H1 (cell line): ENCODE results near the gene SNX15. TPM values are rescaled to one million over a fixed set of nuclear protein-coding genes. Genes with fewer than 3 reads are reported as not detected.

Experiments used
- CTCF ChIA-PET: fragments of 300-600 bp; sonication (Branson Sonifier 250); formaldehyde crosslinking; loops from one replicate; lab custom pipeline; 2021; ENCODE audit not compliant: partially characterized antibody; lab: Charles Lee
- POLR2A ChIA-PET: fragments of 300-600 bp; sonication (Branson Sonifier 250); formaldehyde crosslinking; loops from one replicate; lab custom pipeline; 2021; ENCODE audit warnings: inconsistent platforms; ENCODE audit not compliant: partially characterized antibody; lab: Charles Lee
- DNase-seq, 2 experiments: peaks; one replicate each; pipeline versions ENCODE4 v3.0.0 to v3.0.0-alpha.2; 2010 to 2022; ENCODE audit warnings: low spot score in 2 of 2, low read depth in 1 of 2, mixed read lengths in 1 of 2
- FAIRE-seq: peaks from 2 replicates; lab custom pipeline; 2011; peaks lifted over from hg19 to GRCh38; lab: Jason Lieb, UNC
- H2AFZ ChIP-seq: 2 replicates; pipeline ENCODE4 v1.8.1; 2012; ENCODE audit warnings: low read length, inconsistent platforms
- H2AK5ac ChIP-seq: 2 replicates; pipeline ENCODE4 v1.6.1; 2013; ENCODE audit warnings: low read depth, low read length
- H2BK120ac ChIP-seq: replicated peaks from 2 replicates; pipeline ENCODE3; 2013; ENCODE audit warnings: low read depth, low read length, inconsistent platforms
- H2BK12ac ChIP-seq: 2 replicates; pipeline ENCODE4 v1.6.1; 2013; ENCODE audit warnings: low read depth, low read length
- H2BK15ac ChIP-seq: 2 replicates; pipeline ENCODE4 v1.6.1; 2013; ENCODE audit warnings: low read length
- H2BK20ac ChIP-seq: 2 replicates; pipeline ENCODE4 v1.6.1; 2013; ENCODE audit warnings: low read length
- H2BK5ac ChIP-seq: 2 replicates; pipeline ENCODE4 v1.6.1; 2013; ENCODE audit warnings: low read depth, low read length
- H3K14ac ChIP-seq: 2 replicates; pipeline ENCODE4 v1.6.1; 2013; ENCODE audit warnings: inconsistent platforms; ENCODE audit not compliant: insufficient read length
- H3K18ac ChIP-seq: 2 replicates; pipeline ENCODE4 v1.6.1; 2013; ENCODE audit warnings: low read length; ENCODE audit errors: extremely low read depth
- H3K23ac ChIP-seq: 2 replicates; pipeline ENCODE4 v1.6.1; 2013; ENCODE audit warnings: inconsistent platforms; ENCODE audit not compliant: insufficient read length
- H3K23me2 ChIP-seq: 2 replicates; pipeline ENCODE4 v1.6.1; 2013; ENCODE audit warnings: low read depth, low read length
- H3K27ac ChIP-seq: 2 replicates; pipeline ENCODE4 v1.6.1; 2011; ENCODE audit warnings: low read depth, low read length, inconsistent platforms
- H3K27me3 ChIP-seq, 4 experiments: replicated peaks in 1 of 4; 1 replicate in 1 of 4; 2 replicates in 3 of 4; pipeline versions ENCODE4 v1.6.1 to v1.8.1; 2011 to 2013; ENCODE audit warnings: low read length in 3 of 4, mild to moderate bottlenecking in 3 of 4, inconsistent platforms in 2 of 4, mixed read lengths in 2 of 4, moderate library complexity in 1 of 4; ENCODE audit not compliant: control insufficient read depth in 3 of 4, insufficient read depth in 3 of 4; ENCODE audit errors: extremely low read depth in 1 of 4
- H3K36me3 ChIP-seq, 4 experiments: 2 replicates each; pipeline versions ENCODE4 v1.6.1 to v1.8.1; 2011 to 2013; ENCODE audit warnings: mild to moderate bottlenecking in 4 of 4, low read length in 3 of 4, moderate library complexity in 2 of 4, control low read depth in 1 of 4, inconsistent platforms in 1 of 4; ENCODE audit not compliant: insufficient read depth in 4 of 4, control insufficient read depth in 2 of 4
- H3K4ac ChIP-seq: replicated peaks from 2 replicates; pipeline ENCODE3; 2013; ENCODE audit warnings: low read length, low read depth, mixed read lengths, inconsistent platforms; ENCODE audit not compliant: insufficient read length
- H3K4me1 ChIP-seq, 4 experiments: replicated peaks in 1 of 4; 1 replicate in 1 of 4; 2 replicates in 3 of 4; pipeline versions ENCODE4 v1.6.1 to v1.8.1; 2011 to 2013; ENCODE audit warnings: low read length in 3 of 4, inconsistent platforms in 2 of 4, mixed read lengths in 1 of 4; ENCODE audit not compliant: insufficient read depth in 4 of 4, control insufficient read depth in 3 of 4
- H3K4me2 ChIP-seq, 2 experiments: 2 replicates each; pipeline versions ENCODE4 v1.6.1 to v1.8.1; 2011 to 2013; ENCODE audit warnings: low read depth in 2 of 2, low read length in 2 of 2, control low read depth in 1 of 2, inconsistent platforms in 1 of 2, mild to moderate bottlenecking in 1 of 2; ENCODE audit not compliant: insufficient read depth in 1 of 2
- H3K4me3 ChIP-seq, 4 experiments: fragments of 200-600, 300-600 bp in 1 of 4; sonication (generic), shearing (Covaris generic), sonication (Bioruptor Twin) in 1 of 4; 2 replicates each; pipeline versions ENCODE4 v1.5.1 to v1.8.1; 2011 to 2016; ENCODE audit warnings: low read length in 4 of 4, low read depth in 3 of 4, control low read depth in 2 of 4, inconsistent platforms in 2 of 4, mild to moderate bottlenecking in 2 of 4, mixed read lengths in 1 of 4, moderate library complexity in 1 of 4; ENCODE audit not compliant: insufficient read depth in 2 of 4; ENCODE audit errors: extremely low read depth in 1 of 4
- H3K56ac ChIP-seq: replicated peaks from 2 replicates; pipeline ENCODE3; 2013; ENCODE audit warnings: low read depth, mild to moderate bottlenecking, mixed read lengths, low read length, inconsistent platforms; ENCODE audit not compliant: insufficient read length
- H3K79me1 ChIP-seq: 2 replicates; pipeline ENCODE4 v1.6.1; 2013; ENCODE audit warnings: low read depth, low read length, control low read depth
- H3K79me2 ChIP-seq, 2 experiments: 2 replicates each; pipeline versions ENCODE4 v1.6.1 to v1.8.1; 2012 to 2013; ENCODE audit warnings: low read length in 2 of 2, mild to moderate bottlenecking in 2 of 2, inconsistent platforms in 1 of 2; ENCODE audit not compliant: insufficient read depth in 2 of 2, control insufficient read depth in 1 of 2
- H3K9ac ChIP-seq, 4 experiments: replicated peaks in 1 of 4; 1 replicate in 1 of 4; 2 replicates in 3 of 4; pipeline versions ENCODE4 v1.6.1 to v1.8.1; 2011 to 2013; ENCODE audit warnings: low read depth in 3 of 4, low read length in 3 of 4, control low read depth in 2 of 4, mild to moderate bottlenecking in 2 of 4, moderate library complexity in 2 of 4, inconsistent platforms in 1 of 4; ENCODE audit errors: extremely low read depth in 1 of 4
- H3K9me3 ChIP-seq, 2 experiments: 2 replicates each; pipeline versions ENCODE4 v1.6.1 to v1.8.1; 2012 to 2013; ENCODE audit warnings: mild to moderate bottlenecking in 2 of 2, moderate library complexity in 2 of 2, control low read depth in 1 of 2, inconsistent platforms in 1 of 2, low read depth in 1 of 2, low read length in 1 of 2, mixed read lengths in 1 of 2; ENCODE audit not compliant: insufficient read depth in 2 of 2
- H4K20me1 ChIP-seq, 2 experiments: replicated peaks in 1 of 2; 2 replicates each; pipeline versions ENCODE3 to v1.8.1; 2011 to 2013; ENCODE audit warnings: inconsistent platforms in 2 of 2, low read length in 2 of 2, mild to moderate bottlenecking in 1 of 2; ENCODE audit not compliant: insufficient read depth in 2 of 2, control insufficient read depth in 1 of 2
- H4K5ac ChIP-seq: 2 replicates; pipeline ENCODE4 v1.6.1; 2013; ENCODE audit warnings: low read length, low read depth, mixed read lengths, inconsistent platforms; ENCODE audit not compliant: insufficient read length
- H4K8ac ChIP-seq: 2 replicates; pipeline ENCODE4 v1.8.0; 2013; ENCODE audit warnings: mild to moderate bottlenecking, moderate library complexity, low read length, inconsistent platforms; ENCODE audit not compliant: insufficient read depth; ENCODE audit errors: extremely low read depth
- H4K91ac ChIP-seq: replicated peaks from 2 replicates; pipeline ENCODE3; 2013; ENCODE audit warnings: low read length, mixed read lengths, inconsistent platforms; ENCODE audit not compliant: insufficient read length
- BACH1 ChIP-seq: IDR thresholded peaks from 2 replicates; pipeline ENCODE4 v1.6.1; 2012; ENCODE audit warnings: low read length, improper control_type of control experiment
- CREB1 ChIP-seq: IDR thresholded peaks from 2 replicates; pipeline ENCODE4 v1.6.1; 2012; ENCODE audit warnings: inconsistent platforms
- CTBP2 ChIP-seq: IDR thresholded peaks from 2 replicates; pipeline ENCODE4 v1.7.0; 2011; ENCODE audit warnings: borderline replicate concordance, mild to moderate bottlenecking, moderate library complexity, mixed read lengths, low read length; ENCODE audit not compliant: insufficient read depth, insufficient read length
- JUN ChIP-seq: IDR thresholded peaks from 2 replicates; pipeline ENCODE4 v1.6.1; 2011; ENCODE audit warnings: low read depth, mild to moderate bottlenecking, improper control_type of control experiment, low read length
- KDM1A ChIP-seq: fragments of 200-600, 300-600 bp; sonication (generic); IDR thresholded peaks from 2 replicates; pipeline ENCODE4 v1.7.1; 2016; ENCODE audit warnings: mild to moderate bottlenecking, low read length, borderline replicate concordance
- RXRA ChIP-seq: IDR thresholded peaks from 2 replicates; pipeline ENCODE4 v1.6.1; 2011; ENCODE audit warnings: low read depth, mild to moderate bottlenecking, low read length, moderate library complexity; ENCODE audit not compliant: insufficient read depth
- SP1 ChIP-seq: IDR thresholded peaks from 2 replicates; pipeline ENCODE4 v1.6.1; 2011; ENCODE audit warnings: low read depth, low read length
- TAF1 ChIP-seq: IDR thresholded peaks from 2 replicates; pipeline ENCODE4 v1.6.1; 2011; ENCODE audit warnings: mild to moderate bottlenecking, low read depth, low read length
- WGBS, 2 experiments: shearing (Covaris generic) in 1 of 2; methylation state at CpG; one replicate each; pipeline versions ENCODE4 v1.1.6 to v1.1.7; 2013 to 2015; ENCODE audit warnings: low lambda C conversion rate in 2 of 2, mixed read lengths in 2 of 2, inconsistent platforms in 1 of 2, low coverage in 1 of 2, missing lambda C conversion rate in 1 of 2; ENCODE audit not compliant: insufficient replicate concordance in 2 of 2, insufficient coverage in 1 of 2, insufficient read length in 1 of 2; ENCODE audit errors: extremely low coverage in 1 of 2, missing lambda C conversion rate in 1 of 2; 5-methylcytosine and 5-hydroxymethylcytosine counted together
- long read RNA-seq, 2 experiments: library from RNA in 1 of 2; library from capped mRNA in 1 of 2; stranded (forward); transcript quantifications; one replicate each; pipeline ENCODE4 v2.0.0, GENCODE V29; 2021; ENCODE audit warnings: inconsistent platforms in 1 of 2
- polyA minus RNA-seq, 3 experiments: library from RNA; depleted of rRNA, polyadenylated mRNA; stranded (reverse); fragments of >200 nt; gene quantifications; 1 replicate in 2 of 3; 2 replicates in 1 of 3; pipeline ENCODE4 v1.2.3, GENCODE V29; 2011
- polyA plus RNA-seq, 7 experiments: library from polyadenylated mRNA; depleted of rRNA in 3 of 7; stranded (reverse) in 5 of 7; unstranded in 2 of 7; fragments of >200 nt in 5 of 7; fragments of 200-250 nt in 2 of 7; gene quantifications; 1 replicate in 5 of 7; 2 replicates in 1 of 7; 4 replicates in 1 of 7; pipeline versions ENCODE4 v1.2.1 to v1.2.3, GENCODE V29; 2011 to 2013; ENCODE audit warnings: missing spikeins in 2 of 7, mixed read lengths in 2 of 7
- total RNA-seq: library from RNA; stranded (reverse); fragmentation: NEBNext Ultra II Directional; extraction: Animal tissue kit (Norgen Biotek cat#: 25700); gene quantifications from 2 replicates; pipeline ENCODE4 v1.2.1, GENCODE V29; 2021

SNX15 gene
- total RNA-seq (18.3 and 19.6 TPM in 2 replicates), polyA plus RNA-seq (2011; rRNA removed) (13.0 and 20.2 TPM in 2 replicates), polyA minus RNA-seq (2011; rRNA and poly(A)+ RNA removed) (5.2 and 10.9 TPM in 2 replicates)
- 13.9 TPM for polyA plus RNA-seq (2011; cell fraction: cytosol; rRNA removed)
- 13.3 TPM for polyA plus RNA-seq (2011; cell fraction: nucleus; rRNA removed)
- 0.94 to 19.7 TPM (median 15.7 TPM) in 4 replicates for polyA plus RNA-seq (2012, experiment 1 of 2)
- polyA plus RNA-seq (2012, experiment 2 of 2), result 17.1 TPM
- polyA plus RNA-seq (2013, experiment 1 of 2), result 11.2 TPM
- 10.0 TPM for polyA plus RNA-seq (2013, experiment 2 of 2)
- 7.0 TPM for polyA minus RNA-seq (2011; cell fraction: cytosol; rRNA and poly(A)+ RNA removed)
- 9.8 TPM for polyA minus RNA-seq (2011; cell fraction: nucleus; rRNA and poly(A)+ RNA removed)
- long read RNA-seq, experiment 1, transcript SNX15-202 (8 exons, 1,939 nt), result major isoform, 8 of 23 reads
- long read RNA-seq, experiment 1, partial matches to known transcripts, result 14 of 23 reads
- long read RNA-seq, experiment 1, other reads (novel, unspliced or antisense), result 0 of 23 reads
- long read RNA-seq, experiment 2, partial matches to known transcripts, result 0 of 5 reads
- long read RNA-seq, experiment 2, other reads (novel, unspliced or antisense), result 1 of 5 reads

GRCh38 chr11:65027213-65028067 is at the start of gene SNX15:
TSS of gene SNX15 (plus strand) at chr11:65027439. CDS start at chr11:65027538, 99 bp downstream.
- H3K9ac ChIP-seq, result peak within 1 kb of the TSS in 1 of 4 experiments; percentile 15; a peak in 3 of 7 replicates
- peak within 1 kb of the TSS; percentile 44 for H3K4ac ChIP-seq
- H4K8ac ChIP-seq, result no peak within 1 kb of the TSS; the same call in 1 of the 2 replicates
- no peaks in the 10 kb centered on the region for H3K79me1 ChIP-seq
- peak within 1 kb of the TSS; percentile 99 for H3K18ac ChIP-seq
- H2BK5ac ChIP-seq, result peak within 1 kb of the TSS; percentile 92; the same call in 1 of the 2 replicates
- H4K91ac ChIP-seq, result peak within 1 kb of the TSS; percentile 91
- H3K36me3 ChIP-seq, result no peaks in the 10 kb centered on the region
- no peak within 1 kb of the TSS for H3K27ac ChIP-seq
- H3K79me2 ChIP-seq, result no peaks in the 10 kb centered on the region
- peak within 1 kb of the TSS; percentile 77 for H3K56ac ChIP-seq
- no peak within 1 kb of the TSS for H3K23ac ChIP-seq
- DNase-seq (peak; percentile 68 to 95), FAIRE-seq (no peak)
- H3K4me3 ChIP-seq, result peak within 1 kb of the TSS; percentile 31 to 65 (median 58)
- ChIA-PET CTCF (interaction anchor here (0.6 to 2.5 kb wide), 10 partner anchors 9 to 83 kb away, joined by 3 to 14 read pairs (median 5); partner anchors contain the start of genes ARL2, BATF2, NAALADL1 and TM7SF2), POLR2A (interaction anchor here (0.9 to 2.1 kb wide), 5 partner anchors 13 to 85 kb away, joined by 3 to 9 read pairs (median 4); partner anchors contain the start of genes SAC3D1 and VPS51)
- H4K20me1 ChIP-seq, result no peaks in the 10 kb centered on the region
- peaks cover 0 to 4% (median 2%) of the 10 kb centered on the region in 4 experiments; a peak in 5 of 7 replicates for H3K4me1 ChIP-seq
- peak within 1 kb of the TSS; percentile 62 to 88 for H3K4me2 ChIP-seq
- no peak within 1 kb of the TSS for H2BK120ac ChIP-seq
- H3K27me3 ChIP-seq, result no peaks in the 10 kb centered on the region
- 0 out of 2 replicates have a peak within 1 kb of the TSS, but pooled peaks have one; percentile 24 for H2BK15ac ChIP-seq
- 4% methylated on average over 50 of the region's 51 CpGs; no CpG with 5 or more reads in 1 of the 2 experiments for WGBS, 2 experiments
- H3K14ac ChIP-seq, result no peak within 1 kb of the TSS
- H2BK20ac ChIP-seq, result 0 out of 2 replicates have a peak within 1 kb of the TSS, but pooled peaks have one; percentile 48
- no peak within 1 kb of the TSS for H2BK12ac ChIP-seq
- H3K23me2 ChIP-seq, result peaks cover 3% of the 10 kb centered on the region; the same call in 1 of the 2 replicates
- peak within 1 kb of the TSS; percentile 97 for H2AFZ ChIP-seq
- H2AK5ac ChIP-seq, result no peak within 1 kb of the TSS
- peak within 1 kb of the TSS; percentile 99 for H4K5ac ChIP-seq
- no peaks in the 10 kb centered on the region for H3K9me3 ChIP-seq
- TF ChIP-seq CTBP2 (no peak), JUN (no peak), BACH1 (peak; percentile 31; the same call in 1 of the 2 replicates), KDM1A (0 out of 2 replicates have a peak, but pooled peaks have one; percentile 11), SP1 (peak; percentile 93), CREB1 (peak; percentile 67), TAF1 (peak; percentile 44; the same call in 1 of the 2 replicates), RXRA (no peak)
